K562 (cell line): ENCODE results near the gene SOHLH2. TPM values are rescaled to one million over a fixed set of nuclear protein-coding genes. Genes with fewer than 3 reads are reported as not detected.

Source experiments
- ATAC-seq: fragments of 200-7000 bp; cut with Tn5 transposase; 3 replicates; pipeline ENCODE4 v1.9.1; 2020; ENCODE audit warnings: moderate library complexity
- BruUV-seq: library from RNA; stranded (reverse); fragments of 400-500 nt; replicated peaks from 2 replicates; lab custom pipeline; 2021; lab: Mats Ljungman, UMichigan
- CTCF ChIA-PET: fragments of 300-600 bp; formaldehyde crosslinking; extraction: SDS; loops from one replicate; lab custom pipeline; 2021; ENCODE audit warnings: low intra/inter-chr PET ratio; lab: Yijun Ruan, JAX
- POLR2A ChIA-PET: fragments of 300-600, 350-650 bp; sonication (Branson Sonifier 250); formaldehyde crosslinking; extraction: SDS; loops from one replicate; lab custom pipeline; 2021; ENCODE audit warnings: antibody characterized with exemption, inconsistent platforms; lab: Yijun Ruan, JAX
- DNase-seq, 4 experiments: peaks; one replicate each; pipeline versions ENCODE4 v3.0.0 to v3.0.0-alpha.2; 2011 to 2018; ENCODE audit warnings: low spot score in 3 of 4, mixed read lengths in 3 of 4; ENCODE audit errors: extremely low read depth in 1 of 4
- FAIRE-seq: peaks from 2 replicates; lab custom pipeline; 2011; peaks lifted over from hg19 to GRCh38; lab: Jason Lieb, UNC
- H2AFZ ChIP-seq: 2 replicates; pipeline ENCODE4 v1.6.0; 2011; ENCODE audit warnings: low read depth, low read length, control low read depth, inconsistent platforms
- H3K27ac ChIP-seq: fragments of 200-600 bp; 3 replicates; pipeline ENCODE4 v1.8.0; 2011; ENCODE audit warnings: low read depth, mild to moderate bottlenecking, control low read depth, inconsistent platforms, low read length, moderate library complexity, mixed read lengths; ENCODE audit errors: extremely low read depth
- H3K27me3 ChIP-seq, 2 experiments: fragments of 300-600 bp in 1 of 2; 2 replicates in 1 of 2; 3 replicates in 1 of 2; pipeline versions ENCODE4 v1.6.0 to v1.8.0; 2011; ENCODE audit warnings: inconsistent platforms in 2 of 2, low read length in 2 of 2, mild to moderate bottlenecking in 1 of 2, mixed read lengths in 1 of 2, moderate library complexity in 1 of 2; ENCODE audit not compliant: control insufficient read depth in 2 of 2, insufficient read depth in 2 of 2
- H3K36me3 ChIP-seq: fragments of 300-600 bp; 3 replicates; pipeline ENCODE4 v1.8.0; 2011; ENCODE audit warnings: mild to moderate bottlenecking, low read length, inconsistent platforms; ENCODE audit not compliant: control insufficient read depth, insufficient read depth
- H3K4me1 ChIP-seq, 2 experiments: fragments of 200-600 bp in 1 of 2; replicated peaks in 1 of 2; 2 replicates in 1 of 2; 3 replicates in 1 of 2; pipeline versions ENCODE4 v1.5.1 to v1.8.0; 2011; ENCODE audit warnings: inconsistent platforms in 2 of 2, low read length in 2 of 2, mild to moderate bottlenecking in 1 of 2, mixed read lengths in 1 of 2, moderate library complexity in 1 of 2; ENCODE audit not compliant: control insufficient read depth in 2 of 2, insufficient read depth in 2 of 2
- H3K4me2 ChIP-seq: 2 replicates; pipeline ENCODE4 v1.6.1; 2011; ENCODE audit warnings: low read length, control low read depth, inconsistent platforms, mixed read lengths; ENCODE audit not compliant: insufficient read depth
- H3K4me3 ChIP-seq: fragments of 200-600 bp; sonication (generic), shearing (Covaris generic); 2 replicates; pipeline ENCODE4 v1.5.1; 2016; ENCODE audit warnings: control low read depth, inconsistent platforms
- H3K79me2 ChIP-seq: fragments of 200-600 bp; 3 replicates; pipeline ENCODE4 v1.8.0; 2011; ENCODE audit warnings: low read length, inconsistent platforms; ENCODE audit not compliant: control insufficient read depth, insufficient read depth
- H3K9ac ChIP-seq, 2 experiments: 2 replicates each; pipeline versions ENCODE4 v1.6.0 to v1.6.1; 2011; ENCODE audit warnings: low read depth in 2 of 2, low read length in 2 of 2, control low read depth in 1 of 2, inconsistent platforms in 1 of 2, mild to moderate bottlenecking in 1 of 2, mixed read lengths in 1 of 2; ENCODE audit not compliant: insufficient read depth in 1 of 2
- H3K9me1 ChIP-seq: one replicate; pipeline ENCODE4 v1.6.0; 2011; ENCODE audit warnings: inconsistent platforms, mild to moderate bottlenecking, low read length, moderate library complexity; ENCODE audit not compliant: control insufficient read depth, insufficient read depth
- H3K9me3 ChIP-seq: replicated peaks from 2 replicates; pipeline ENCODE4 v1.5.1; 2011; ENCODE audit warnings: low read depth, low read length, inconsistent platforms; ENCODE audit not compliant: control insufficient read depth, insufficient read depth
- H4K20me1 ChIP-seq: replicated peaks from 2 replicates; pipeline ENCODE4 v1.6.1; 2011; ENCODE audit warnings: low read length, inconsistent platforms, mixed read lengths; ENCODE audit not compliant: control insufficient read depth, insufficient read depth
- BMI1 ChIP-seq: fragments of 150-350 bp; IDR thresholded peaks from 2 replicates; pipeline ENCODE4 v1.6.1; 2014; ENCODE audit warnings: low read length
- CBFA2T3 ChIP-seq: fragments of 450-650 bp; IDR thresholded peaks from 2 replicates; pipeline ENCODE4 v1.6.1; 2017
- COPS2 ChIP-seq: fragments of 450-650 bp; conservative IDR thresholded peaks from 2 replicates; pipeline ENCODE4 v1.6.1; 2016; ENCODE audit warnings: mild to moderate bottlenecking, moderate library complexity
- DNMT1 ChIP-seq: fragments of 450-650 bp; IDR thresholded peaks from 2 replicates; pipeline ENCODE4 v1.6.1; 2016; ENCODE audit warnings: antibody characterized with exemption, mild to moderate bottlenecking
- EWSR1 ChIP-seq: fragments of 450-650 bp; IDR thresholded peaks from 2 replicates; pipeline ENCODE4 v1.6.1; 2018; ENCODE audit warnings: borderline replicate concordance, mild to moderate bottlenecking, low read depth, moderate library complexity; ENCODE audit not compliant: partially characterized antibody
- KLF13 ChIP-seq: fragments of 450-650 bp; IDR thresholded peaks from 2 replicates; pipeline ENCODE4 v1.6.1; 2016; ENCODE audit warnings: missing genetic modification characterization, low read depth, mild to moderate bottlenecking, missing compliant biosample characterization, moderate library complexity, borderline replicate concordance
- L3MBTL2 ChIP-seq: fragments of 450-650 bp; IDR thresholded peaks from 2 replicates; pipeline ENCODE4 v1.6.1; 2016; ENCODE audit warnings: mild to moderate bottlenecking, moderate library complexity
- MECOM ChIP-seq: fragments of 250-450 bp; sonication (Bioruptor Pico); IDR thresholded peaks from 2 replicates; pipeline ENCODE4 v1.8.0; 2022; ENCODE audit warnings: inconsistent platforms
- NBN ChIP-seq: fragments of 450-650 bp; IDR thresholded peaks from 2 replicates; pipeline ENCODE4 v1.6.1; 2016; ENCODE audit warnings: low read depth, mild to moderate bottlenecking
- NCOA4 ChIP-seq: fragments of 450-650 bp; IDR thresholded peaks from 2 replicates; pipeline ENCODE4 v1.6.1; 2018; ENCODE audit warnings: mild to moderate bottlenecking; ENCODE audit not compliant: partially characterized antibody
- PRPF4 ChIP-seq: fragments of 200-400 bp; formaldehyde crosslinking; IDR thresholded peaks from one replicate; pipeline ENCODE4 v1.6.1; 2017; ENCODE audit warnings: low read length, low read depth, mild to moderate bottlenecking; ENCODE audit not compliant: insufficient read depth, poor library complexity, severe bottlenecking
- RAD21 ChIP-seq, 2 experiments: fragments of 250-450 bp in 1 of 2; fragments of 450-650 bp in 1 of 2; sonication (Bioruptor Pico) in 1 of 2; formaldehyde crosslinking in 1 of 2; IDR thresholded peaks in 1 of 2; conservative IDR thresholded peaks in 1 of 2; 2 replicates each; pipeline versions ENCODE4 v1.4.0 to v1.8.0; 2020 to 2022; ENCODE audit warnings: mild to moderate bottlenecking in 2 of 2, moderate library complexity in 1 of 2
- ZBTB49 ChIP-seq: sonication (generic); formaldehyde crosslinking; IDR thresholded peaks from 2 replicates; pipeline ENCODE4 v1.8.0; 2022; ENCODE audit warnings: missing genetic modification reagents, mild to moderate bottlenecking, borderline replicate concordance
- ZNF239 ChIP-seq: fragments of 250-450 bp; sonication (Bioruptor Pico); IDR thresholded peaks from 2 replicates; pipeline ENCODE4 v1.4.0; 2020; ENCODE audit warnings: mild to moderate bottlenecking
- ZNF431 ChIP-seq: sonication (generic); formaldehyde crosslinking; IDR thresholded peaks from 2 replicates; pipeline ENCODE4 v1.8.0; 2022; ENCODE audit warnings: mild to moderate bottlenecking, missing genetic modification reagents
- WGBS: fragments of 100-300 bp; shearing (Covaris generic); methylation state at CpG from one replicate; pipeline ENCODE4 v1.1.6; 2016; ENCODE audit warnings: low coverage, mixed read lengths; ENCODE audit not compliant: insufficient coverage; ENCODE audit errors: missing lambda C conversion rate; 5-methylcytosine and 5-hydroxymethylcytosine counted together
- in situ Hi-C: fragments of 300-500 bp; cut with MboI; formaldehyde crosslinking; loops from 4 replicates; pipeline ENCODE4 v1.15.0; 2018; ENCODE audit warnings: inconsistent platforms, mixed read lengths
- intact Hi-C: fragments of 100-400 bp; cut with micrococcal nuclease; formaldehyde crosslinking; loops from 2 replicates; pipeline ENCODE4 v1.14.2; 2022
- polyA plus RNA-seq, 8 experiments: library from polyadenylated mRNA; depleted of rRNA in 4 of 8; stranded (reverse) in 5 of 8; unstranded in 3 of 8; fragments of >200 nt; fragmentation: Nextera tagmentation in 2 of 8; fragmentation: Illumina TruSeq in 1 of 8; extraction: Ambion mirVana in 2 of 8; extraction: Trizol in 1 of 8; gene quantifications; 2 replicates each; pipeline versions ENCODE4 v1.2.1 to v1.2.3, GENCODE V29; 2011 to 2014; ENCODE audit warnings: inconsistent platforms in 1 of 8, missing spikeins in 1 of 8
- total RNA-seq, 7 experiments: library from RNA; depleted of rRNA in 6 of 7; stranded (reverse); fragments of >200 nt in 6 of 7; fragmentation: Illumina TruSeq in 2 of 7; extraction: Trizol in 2 of 7; gene quantifications; 2 replicates each; pipeline versions ENCODE4 v1.2.1 to v1.2.3, GENCODE V29; 2011 to 2021; ENCODE audit warnings: low replicate concordance in 1 of 7

Gene SOHLH2
- total and polyA plus RNA-seq, 9 of the 15 experiments (the other 6 are each of a cell fraction or from before 2014, with no cell fraction given), result 10.3 to 26.7 (median 17.0) TPM

- Histone ChIP-seq H3K9ac (no peak overlapping the region), H3K9me3 (no peaks in the 10 kb centered on the region), H3K27me3 (peaks cover 2 to 21% of the 10 kb centered on the region in 2 experiments; a peak in 3 of 5 replicates), H3K79me2 (no peaks in the 10 kb centered on the region), H3K36me3 (no peaks in the 10 kb centered on the region), H3K9me1 (no peaks in the 10 kb centered on the region), H3K4me2 (no peak overlapping the region), H3K4me1 (no peaks in the 10 kb centered on the region), H4K20me1 (no peaks in the 10 kb centered on the region; the same call in 1 of the 2 replicates), H2AFZ (no peak overlapping the region), H3K4me3 (no peak overlapping the region), H3K27ac (no peak overlapping the region)
- WGBS, result 7% methylated on average over 4 of the region's 5 CpGs
- POLR2A ChIA-PET, result no interaction called here
- CTCF ChIA-PET, result no interaction called here
- intact Hi-C loops (no loop called here), in situ Hi-C loops (no loop called here)
- DNase-seq (no peak), FAIRE-seq (no peak), ATAC-seq (no peak)
- BruUV-seq, result no TSS peak
- TF ChIP-seq COPS2 (no peak), ZNF239 (CRISPR knock-in tag) (no peak), EWSR1 (no peak), RAD21 (CRISPR knock-in tag; conservative IDR thresholded peaks at IDR 0.05 in 1 of 2, IDR thresholded peaks at IDR 0.05 in 1 of 2) (no peak)
Observed at GRCh38 chr13:36131931-36132297, 82.4 kb downstream of the SOHLH2 start.

GRCh38 chr13:36131222-36131930, 83.0 kb downstream of the SOHLH2 start, which contains the start of gene DCLK1:
Gene DCLK1, minus strand, starts transcription at chr13:36131382.
- Histone ChIP-seq H3K27ac (no peak within 1 kb of the TSS), H3K4me3 (no peak within 1 kb of the TSS), H2AFZ (no peak within 1 kb of the TSS), H3K27me3 (peaks cover 2 to 21% of the 10 kb centered on the region in 2 experiments; a peak in 3 of 5 replicates), H3K4me1 (no peaks in the 10 kb centered on the region), H3K9me1 (no peaks in the 10 kb centered on the region), H3K36me3 (no peaks in the 10 kb centered on the region), H3K9me3 (no peaks in the 10 kb centered on the region)
- ATAC-seq (no peak; the same call in 2 of the 3 replicates), DNase-seq (no peak), FAIRE-seq (no peak)
- POLR2A ChIA-PET, result no interaction called here
- BruUV-seq, result no TSS peak
- in situ Hi-C loops, result no loop called here
- TF ChIP-seq ZNF431 (no peak), PRPF4 (no peak), KLF13 (tag) (no peak), ZBTB49 (CRISPR knock-in tag) (no peak), L3MBTL2 (no peak), NBN (no peak), CBFA2T3 (no peak), BMI1 (no peak), MECOM (CRISPR knock-in tag) (no peak), DNMT1 (no peak), NCOA4 (no peak)
- TF ChIP-seq, all 486 proteins: peak for 0
- CTCF ChIA-PET, result no interaction called here
- 7% methylated on average over 6 of the region's 48 CpGs for WGBS
- Histone ChIP-seq H3K4me2 (no peak within 1 kb of the TSS), H3K79me2 (no peaks in the 10 kb centered on the region), H4K20me1 (no peaks in the 10 kb centered on the region; the same call in 1 of the 2 replicates), H3K9ac (no peak within 1 kb of the TSS)
- intact Hi-C loops, result no loop called here
